Cortex of kidney (tissue), 1 donor: ENCODE data around the gene KIF16B.
"Not testable (repeated sequence)": the region's sequence is repeated elsewhere in the genome, so short reads cannot be mapped to it uniquely, and the experiment has no call there.

Source experiments
- DNase-seq: peaks from one replicate; lab custom pipeline; 2025; lab: John Stamatoyannopoulos, UW

KIF16B gene

DNA sequence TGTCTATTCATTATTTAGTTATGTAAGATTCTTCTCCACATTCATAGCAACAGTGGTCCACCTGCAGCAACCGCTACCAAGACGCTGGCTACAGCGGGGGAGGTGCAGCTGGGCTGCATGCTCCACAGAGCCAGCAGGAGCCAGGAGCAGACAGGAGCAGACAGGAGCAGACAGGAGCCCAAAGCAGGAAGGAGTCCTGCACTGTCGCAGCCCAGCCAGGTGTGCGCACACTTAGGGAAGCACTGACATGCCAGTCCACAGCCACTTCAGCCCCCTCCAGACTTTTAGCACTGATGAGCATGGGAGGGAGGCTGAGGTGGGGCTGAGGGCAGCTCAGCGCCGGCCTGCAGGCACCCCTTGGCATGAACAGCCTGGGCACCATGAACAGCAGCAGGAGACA is 19.6 kb downstream of the KIF16B start:
- DNase-seq, result no peak

DNA sequence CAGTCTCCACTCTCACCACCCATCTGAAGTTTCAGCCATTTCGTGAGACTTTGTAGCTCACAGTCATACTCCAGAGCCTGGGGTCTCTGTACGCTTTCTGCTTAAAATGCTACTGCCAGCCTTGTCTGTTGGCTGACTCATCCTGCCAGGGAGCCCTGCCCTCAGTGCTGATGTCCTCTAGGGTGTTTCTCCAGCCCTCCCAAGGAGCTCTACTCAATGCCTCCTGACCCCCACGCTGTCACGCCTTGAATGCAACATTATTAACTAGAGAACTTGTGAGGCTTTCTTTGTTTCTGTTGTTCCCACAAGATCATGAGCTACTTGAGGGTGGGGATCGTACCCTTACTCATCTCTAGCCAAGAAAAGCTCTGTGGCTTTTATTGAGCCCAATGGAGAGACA is 20.1 kb downstream of the KIF16B start:
- DNase-seq, result no peak

DNA sequence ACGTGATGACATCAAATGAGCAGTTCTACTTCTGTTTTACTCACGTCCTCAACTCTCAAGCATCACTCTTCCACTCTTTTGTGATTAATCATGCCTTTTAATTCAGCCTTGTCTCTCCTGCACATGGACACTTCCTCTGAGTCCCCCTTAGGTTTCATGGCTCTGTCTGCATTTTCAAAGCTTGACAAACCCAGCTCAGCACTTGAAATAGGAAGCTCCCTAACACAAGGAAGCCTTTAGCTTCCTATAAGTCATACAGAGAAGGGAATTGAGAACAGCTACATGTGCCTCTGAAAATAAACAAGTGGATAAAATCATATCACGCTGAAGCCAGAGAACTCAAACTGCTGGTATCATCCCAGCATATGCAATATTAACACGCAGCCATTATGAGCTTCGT is 21.2 kb downstream of the KIF16B start:
- no peak for DNase-seq

DNA sequence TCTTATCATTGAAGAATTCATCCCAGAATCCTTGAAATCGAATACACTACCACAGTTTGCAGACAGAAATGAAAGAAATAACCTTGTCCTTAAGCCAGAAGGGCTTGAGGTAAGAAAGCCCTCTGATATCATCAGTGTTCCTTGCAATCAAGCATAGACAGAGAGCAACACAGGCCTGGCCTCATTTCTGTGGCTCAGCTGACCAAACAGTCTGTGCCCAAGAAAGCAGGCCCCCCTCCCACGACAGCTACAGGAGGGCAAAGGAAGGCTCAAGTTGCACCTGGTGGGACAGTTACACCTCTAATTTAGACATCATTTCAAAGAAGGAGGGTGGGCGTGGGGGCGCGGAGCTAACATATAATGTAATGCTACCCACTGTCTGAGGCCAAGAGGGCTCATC is 21.6 kb downstream of the KIF16B start:
- DNase-seq, result no peak

DNA sequence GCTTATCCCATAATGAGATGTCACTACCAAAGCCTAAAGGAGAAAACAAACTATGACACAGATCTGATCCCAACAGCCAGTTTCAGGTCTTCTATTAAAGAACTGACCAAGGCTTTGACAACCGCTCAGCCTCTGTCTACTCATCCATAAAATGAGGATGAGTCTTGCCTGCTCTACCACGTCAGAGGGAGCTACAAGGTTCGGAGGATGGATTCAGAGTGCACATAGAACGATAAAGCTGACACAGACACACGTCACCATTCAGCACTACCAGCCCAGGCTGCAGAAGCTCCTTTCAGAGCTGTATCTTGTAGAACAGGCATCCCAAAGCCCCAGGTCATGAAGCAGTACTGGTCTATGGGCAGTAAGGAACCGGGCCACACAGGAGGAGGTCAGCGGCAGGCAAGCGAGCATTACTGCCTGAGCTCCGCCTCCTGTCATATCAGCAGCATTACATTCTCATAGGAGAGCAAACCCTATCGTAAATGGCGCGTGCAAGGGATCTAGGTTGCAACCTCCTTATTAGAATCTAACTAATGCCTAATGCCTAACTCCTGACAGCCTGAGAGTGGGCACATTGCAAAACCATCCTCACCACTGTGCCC is 25.1 kb downstream of the KIF16B start:
- DNase-seq, result no peak

DNA sequence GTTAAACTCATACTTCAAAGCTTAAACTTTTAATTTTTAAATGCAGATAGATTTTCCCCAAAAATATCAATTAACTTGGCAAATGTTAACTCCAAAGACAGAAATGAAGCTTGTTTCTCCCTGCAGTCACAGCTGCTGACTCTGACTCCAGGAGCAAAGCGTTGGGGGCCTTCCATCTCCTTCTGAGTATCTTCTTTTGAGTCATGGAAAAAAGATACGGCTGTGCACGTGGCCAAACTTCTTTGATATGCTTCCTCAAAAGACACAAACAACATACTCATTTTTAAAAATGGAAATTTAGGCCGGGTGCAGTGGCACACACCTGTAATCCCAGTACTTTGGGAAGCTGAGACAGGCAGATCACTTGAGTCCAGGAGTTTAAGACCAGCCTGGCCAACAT is 28.3 kb downstream of the KIF16B start:
- DNase-seq, result no peak

DNA sequence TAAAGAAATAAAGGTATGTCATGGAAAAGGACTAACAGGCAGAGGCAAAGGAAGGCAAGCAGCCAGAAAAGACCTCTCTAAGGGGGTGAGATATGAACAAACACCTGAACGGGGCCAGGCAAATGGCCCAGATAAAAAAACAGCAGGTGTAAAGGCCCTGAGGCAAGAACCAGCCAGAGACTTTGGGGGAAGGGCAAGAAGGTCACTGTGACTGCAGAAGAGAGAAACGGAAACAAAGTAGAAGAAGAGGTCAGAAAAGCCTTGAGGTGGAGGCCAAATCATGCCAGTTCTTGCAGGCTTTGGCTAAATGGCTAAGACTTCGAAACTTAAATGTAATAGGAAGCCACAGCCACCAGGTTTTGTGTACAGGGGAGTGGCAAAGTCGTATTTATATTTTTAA is 30.8 kb downstream of the KIF16B start:
- DNase-seq, result no peak

DNA sequence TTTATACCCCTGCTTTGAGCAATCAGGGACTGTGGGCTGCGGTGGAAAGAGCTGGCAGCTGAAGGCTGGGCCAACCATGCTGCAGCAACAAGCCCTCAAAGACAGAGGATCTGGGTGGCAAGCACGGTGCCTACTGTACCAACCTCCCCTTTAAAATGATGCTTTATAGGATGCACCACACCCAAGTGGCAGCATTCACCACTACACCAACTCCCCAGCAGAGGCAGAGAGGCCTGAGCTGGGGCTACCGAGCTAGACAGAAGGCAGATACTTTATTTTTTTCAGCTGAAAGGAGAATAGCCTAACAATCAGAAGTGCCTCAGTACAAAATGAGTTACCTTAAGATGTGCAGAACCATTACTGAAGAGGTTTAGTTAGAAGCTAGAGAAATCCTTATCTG is 31.4 kb downstream of the KIF16B start:
- DNase-seq, result no peak

DNA sequence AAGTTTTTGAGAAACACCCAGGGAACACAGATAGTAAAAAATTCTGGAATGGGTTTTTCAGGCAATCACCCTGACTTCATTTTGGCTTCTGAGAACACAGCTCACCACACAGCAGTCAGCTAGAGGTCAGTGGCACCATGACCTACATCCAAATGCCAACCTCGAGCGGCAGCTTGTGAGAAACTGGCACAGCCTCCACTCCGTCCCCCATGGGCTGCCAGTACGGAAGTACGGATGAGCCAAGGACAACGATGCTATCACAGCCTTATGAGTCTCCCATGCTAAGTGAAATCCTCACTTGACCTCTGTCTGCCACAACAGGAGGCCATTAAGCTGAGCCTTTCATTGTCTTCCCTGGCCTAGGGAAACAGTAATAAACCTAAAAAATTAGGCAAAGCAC is 32.0 kb downstream of the KIF16B start:
- DNase-seq, result no peak

DNA sequence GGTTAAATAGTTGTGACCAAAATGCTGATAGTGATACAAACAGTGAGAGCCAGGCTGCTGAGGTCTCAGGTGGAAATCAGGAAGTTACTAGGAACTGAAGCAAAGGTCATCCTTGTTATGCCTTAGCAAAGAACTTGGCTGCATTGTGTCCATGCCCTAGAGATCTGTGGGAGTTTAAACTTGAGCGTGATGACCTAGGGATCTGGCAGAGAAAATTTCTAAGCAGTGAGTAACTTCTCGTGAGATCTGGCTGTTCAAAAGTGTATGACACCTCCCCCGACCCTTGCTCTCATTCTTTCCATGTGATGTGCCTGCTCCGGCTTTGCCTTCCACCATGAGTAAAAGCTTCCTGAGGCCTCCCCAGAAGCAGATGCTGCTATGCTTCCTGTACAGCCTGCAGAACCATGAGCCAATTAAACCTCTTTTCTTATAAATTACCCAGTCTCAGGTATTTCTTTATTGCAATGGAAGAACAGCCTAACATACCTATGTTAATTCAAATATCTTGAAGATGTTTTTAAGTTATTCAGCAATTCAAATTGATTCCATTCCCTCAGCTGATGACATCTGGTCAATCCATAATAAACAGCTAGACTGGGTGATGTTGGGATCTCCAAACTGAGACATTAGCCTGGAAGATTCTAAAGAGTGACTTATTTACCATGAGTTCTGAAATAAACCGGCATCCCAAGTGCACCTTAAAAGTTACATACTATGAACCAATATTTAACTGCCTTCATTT is 33.8 kb downstream of the KIF16B start:
- DNase-seq, result no peak

DNA sequence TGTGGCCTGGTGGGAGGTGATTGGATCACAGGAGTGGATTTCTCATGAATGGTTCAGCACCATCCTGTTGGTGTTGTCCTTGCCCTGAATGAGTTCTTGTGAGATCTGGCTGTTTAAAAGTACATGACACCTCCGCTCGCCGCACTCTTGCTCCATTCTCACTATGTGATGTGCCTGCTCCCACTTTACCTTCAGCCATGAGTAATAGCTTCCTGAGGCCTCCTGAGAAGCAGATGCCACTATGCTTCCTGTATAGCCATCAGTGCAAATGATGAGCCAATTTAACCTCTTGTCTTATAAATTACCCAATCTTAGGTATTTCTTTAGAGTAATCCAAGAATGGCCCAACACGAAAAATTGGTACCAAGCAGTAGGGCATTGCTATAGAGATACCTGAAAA is 34.5 kb downstream of the KIF16B start:
- DNase-seq, result no peak

DNA sequence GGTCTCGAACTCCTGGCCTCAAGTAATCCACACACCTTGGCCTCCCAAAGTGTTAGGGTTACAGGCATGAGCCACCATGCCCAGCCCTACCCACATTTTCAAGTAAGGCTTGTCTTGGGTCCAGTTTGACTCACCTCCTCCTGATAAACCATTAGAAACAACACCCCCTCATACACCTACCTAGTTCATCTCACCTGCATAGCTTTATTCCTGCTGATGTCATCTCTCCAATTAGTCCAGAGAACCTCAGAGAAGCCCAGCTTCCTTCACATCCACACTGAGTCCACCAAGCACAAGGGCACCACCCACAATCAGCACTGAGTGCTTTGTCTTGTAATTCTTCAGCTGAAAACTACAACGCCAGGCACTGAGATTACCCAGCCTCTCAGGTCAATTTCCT is 35.3 kb downstream of the KIF16B start:
- no peak for DNase-seq

DNA sequence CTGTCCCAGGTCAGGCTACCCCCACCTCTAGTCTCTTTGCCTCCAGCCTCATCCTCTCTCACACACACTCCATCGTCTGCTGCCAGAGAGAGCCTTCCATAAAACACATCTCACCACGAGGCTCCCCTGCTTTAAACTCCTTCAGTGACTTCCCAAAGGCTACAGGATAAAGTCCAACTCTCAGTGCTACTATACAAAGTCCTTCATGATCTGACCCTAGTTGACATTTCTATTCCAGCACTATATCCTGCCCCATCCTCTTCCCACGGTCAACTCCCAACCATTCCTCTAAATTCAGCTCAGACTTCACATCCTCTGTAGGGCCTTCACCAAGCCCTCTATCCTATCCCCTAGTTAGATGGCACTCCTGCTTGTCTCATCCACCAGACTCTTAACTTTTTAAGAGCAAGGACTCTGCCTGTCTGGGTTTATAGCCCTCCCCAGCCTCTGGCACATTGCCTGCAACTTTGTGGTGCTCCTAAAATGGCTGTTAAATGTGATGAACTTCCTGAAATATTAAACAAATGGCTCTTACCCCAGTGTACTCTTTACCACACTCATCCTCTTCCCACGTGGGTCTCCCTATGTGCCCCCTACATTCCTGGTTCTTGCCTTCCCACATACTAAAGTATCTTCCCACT is 36.1 kb downstream of the KIF16B start:
- no peak for DNase-seq

DNA sequence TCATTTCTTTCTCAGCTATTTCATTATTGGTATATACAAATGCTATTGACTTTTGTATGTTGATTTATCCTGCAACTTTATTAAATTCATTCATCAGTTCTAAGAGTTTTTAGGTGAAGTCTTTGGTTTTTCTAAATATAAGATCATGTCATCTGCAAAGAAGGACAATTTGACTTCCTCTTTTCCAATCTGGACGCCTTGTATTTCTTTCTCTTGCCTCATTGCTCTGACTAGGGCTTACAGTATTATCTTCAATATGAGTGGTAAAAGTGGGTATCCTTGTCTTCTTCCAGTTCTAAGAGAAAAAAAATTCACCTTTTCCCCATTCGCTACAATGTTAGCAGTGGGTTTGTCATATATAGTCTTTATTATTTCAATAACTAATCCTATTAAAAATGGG is 38.0 kb downstream of the KIF16B start:
- DNase-seq, result no peak

DNA sequence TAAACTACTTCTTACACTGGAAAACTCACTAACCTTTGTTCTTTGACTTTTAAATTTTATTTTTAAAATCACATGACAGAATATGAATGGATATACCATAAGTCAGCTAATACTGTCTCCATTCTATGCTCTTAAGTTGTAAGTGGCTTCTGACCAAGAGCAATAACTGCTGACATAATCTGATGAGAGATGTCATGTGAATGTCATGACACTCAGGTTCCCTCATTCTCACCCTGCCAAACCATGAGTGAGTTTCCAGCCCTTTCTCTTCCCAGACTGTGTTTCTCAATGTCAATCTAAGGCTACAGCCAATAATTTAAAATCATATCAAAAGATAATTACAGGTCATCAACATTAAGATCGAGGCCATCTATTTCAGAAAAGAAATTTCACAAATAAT is 39.7 kb downstream of the KIF16B start:
- DNase-seq, result no peak

DNA sequence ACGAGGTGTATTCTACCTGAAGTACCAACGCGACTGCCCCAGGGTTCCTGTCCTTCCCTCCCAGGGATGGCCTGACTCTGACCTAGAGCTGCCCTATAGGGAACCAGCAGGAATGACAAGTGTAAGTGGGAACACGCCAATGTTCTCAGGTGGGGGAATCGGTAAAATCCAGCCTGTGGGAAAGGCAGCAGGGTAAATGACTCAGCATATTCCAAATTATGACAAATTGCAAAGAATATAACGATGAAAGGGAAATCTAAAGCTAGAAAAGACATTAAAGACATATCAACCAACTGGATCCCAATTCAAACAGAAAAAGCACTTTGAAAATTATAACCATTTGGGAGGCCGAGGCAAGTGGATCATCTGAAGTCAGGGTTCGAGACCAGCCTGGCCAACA is 41.8 kb downstream of the KIF16B start:
- no peak for DNase-seq

DNA sequence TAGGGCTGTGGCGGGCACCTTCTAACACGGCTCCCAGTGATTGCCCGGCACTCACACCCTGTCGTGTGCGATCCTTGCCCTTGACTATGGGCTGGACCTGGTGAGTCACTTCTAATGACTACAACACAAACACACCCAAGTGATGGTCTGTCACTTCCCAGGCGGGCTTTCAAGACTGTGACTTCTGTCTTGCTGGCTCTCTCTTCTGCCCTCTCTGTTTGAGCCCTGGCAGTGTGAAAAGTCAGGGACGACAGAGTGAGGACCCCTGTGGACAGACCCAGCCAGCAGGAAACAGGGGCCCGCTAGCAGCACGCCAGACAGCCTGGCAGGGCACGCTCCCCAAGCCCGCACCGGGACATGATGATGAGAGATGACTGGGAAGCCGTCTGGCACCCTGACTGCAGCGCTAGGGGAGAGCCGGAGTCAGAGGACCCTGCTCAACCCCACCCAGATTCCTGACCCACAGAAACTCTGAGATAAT is 43.0 kb downstream of the KIF16B start:
- DNase-seq, result no peak

DNA sequence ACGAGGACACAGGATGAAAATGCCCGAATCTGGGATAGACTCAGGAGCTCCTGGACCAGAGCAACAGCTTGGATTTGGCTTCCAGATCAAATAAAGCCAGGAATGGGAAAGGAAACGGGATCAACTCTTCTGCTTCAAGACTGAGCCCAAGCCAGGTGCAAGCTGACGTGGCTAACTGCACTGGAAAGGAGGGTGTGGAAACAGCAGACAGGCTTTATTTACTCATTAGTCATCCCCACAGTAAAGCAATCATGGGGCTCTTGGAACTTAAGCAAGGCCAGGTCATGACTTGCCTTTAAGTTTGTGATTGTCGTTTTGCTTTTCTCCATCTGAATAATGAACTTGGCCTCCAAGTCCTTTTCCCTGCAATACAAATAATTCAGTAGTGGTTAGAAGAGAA is 45.2 kb downstream of the KIF16B start:
- no peak for DNase-seq

DNA sequence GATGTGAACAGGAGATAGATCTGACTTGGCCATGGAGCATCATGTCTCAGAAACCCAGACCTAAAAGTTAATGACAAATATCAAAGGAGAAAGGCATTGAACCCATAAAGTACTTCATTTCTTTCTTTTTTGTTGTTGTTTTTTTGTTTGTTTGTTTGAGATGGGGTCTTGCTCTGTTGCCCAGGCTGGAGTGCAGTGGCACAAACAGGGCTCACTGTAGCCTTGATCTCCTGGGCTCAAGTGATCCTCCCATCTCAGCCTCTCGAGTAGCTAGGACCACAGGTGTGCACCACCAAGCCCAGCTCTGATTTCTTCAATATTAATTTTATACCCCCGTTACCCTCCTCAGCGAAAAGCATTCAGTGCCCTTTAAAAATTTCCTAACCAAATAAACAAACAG is 45.8 kb downstream of the KIF16B start:
- DNase-seq, result no peak

DNA sequence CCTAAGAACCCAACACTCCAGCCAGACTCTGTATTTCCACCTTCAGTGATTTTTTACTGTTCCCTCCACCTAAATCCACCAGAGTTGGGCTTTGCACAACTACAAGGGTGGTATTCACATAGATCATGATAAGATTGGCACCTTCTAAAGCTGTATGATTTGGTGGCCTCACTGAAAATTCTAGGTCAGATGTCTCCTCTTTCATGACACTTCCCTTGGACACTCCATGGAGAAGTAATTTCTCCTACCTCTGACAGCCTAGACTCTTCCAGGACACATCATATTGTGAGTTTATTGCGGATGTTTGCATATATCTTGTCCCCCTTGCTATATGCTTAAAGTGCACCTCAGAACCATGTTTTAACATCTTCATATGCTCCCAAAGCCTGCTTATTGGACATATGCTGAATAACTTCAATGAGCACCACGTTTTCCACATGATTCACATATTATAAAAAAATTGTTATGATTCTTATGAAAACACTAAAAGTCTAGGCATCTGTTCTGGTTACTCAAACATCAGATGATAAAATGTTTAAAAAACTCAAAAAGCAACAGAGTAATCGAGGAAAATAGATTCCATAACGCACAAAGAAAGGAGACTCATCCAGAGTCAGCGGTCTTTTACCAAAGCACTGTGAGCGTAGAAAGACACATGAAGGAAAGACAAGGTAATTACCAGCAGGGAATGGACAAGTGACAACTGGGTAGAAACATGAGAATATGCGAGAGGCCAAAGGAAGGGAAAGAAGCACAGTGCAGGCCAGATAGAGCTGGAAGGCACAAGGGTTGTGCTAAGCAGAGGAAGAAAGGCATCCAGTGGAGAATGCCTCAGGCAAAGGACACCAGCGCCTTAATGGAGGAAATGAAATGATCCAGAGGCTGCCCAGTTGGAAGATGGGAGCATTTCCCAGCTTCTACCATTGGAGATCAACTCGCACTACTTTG is 46.5 kb downstream of the KIF16B start:
- no peak for DNase-seq

DNA sequence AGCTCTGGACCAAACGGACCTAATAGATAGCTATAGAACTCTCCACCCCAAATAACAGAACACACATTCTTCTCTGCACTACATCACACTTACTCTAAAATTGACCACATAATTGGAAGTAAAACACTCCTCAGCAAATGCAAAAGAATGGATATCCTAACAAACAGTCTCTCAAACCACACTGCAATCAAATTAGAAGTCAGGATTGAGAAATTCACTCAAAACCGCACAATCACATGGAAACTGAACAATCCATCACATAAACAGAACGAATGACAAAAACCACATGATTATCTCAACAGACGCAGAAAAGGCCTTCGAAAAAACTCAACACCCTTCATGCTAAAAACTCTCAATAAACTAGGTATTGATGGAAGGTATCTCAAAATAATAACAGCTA is 50.6 kb downstream of the KIF16B start:
- DNase-seq, result not testable (repeated sequence)

DNA sequence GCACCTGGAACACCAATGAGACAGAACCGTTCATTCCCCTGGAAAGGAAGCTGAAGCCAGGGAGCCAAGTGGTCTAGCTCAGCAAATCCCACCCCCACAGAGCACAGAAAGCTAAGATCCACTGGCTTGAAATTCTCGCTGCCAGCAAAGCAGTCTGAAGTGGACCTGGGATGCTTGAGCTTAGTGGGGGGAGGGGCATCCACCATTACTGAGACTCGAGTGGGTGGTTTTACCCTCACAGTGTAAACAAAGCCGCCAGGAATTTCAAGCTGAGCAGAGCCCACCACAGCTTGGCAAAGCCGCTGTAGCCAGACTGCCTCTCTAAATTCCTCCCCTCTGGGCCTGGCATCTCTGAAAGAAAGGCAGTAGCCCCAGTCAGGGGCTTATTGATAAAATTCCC is 53.1 kb downstream of the KIF16B start:
- DNase-seq, result no peak
